ENCODE data around the gene CD48. TPM values are rescaled to one million over a fixed set of nuclear protein-coding genes. Genes with fewer than 3 reads are reported as not detected.

The CD48 gene
- total RNA-seq, 2 experiments from 2014 or later = 387 to 395 TPM

DNA sequence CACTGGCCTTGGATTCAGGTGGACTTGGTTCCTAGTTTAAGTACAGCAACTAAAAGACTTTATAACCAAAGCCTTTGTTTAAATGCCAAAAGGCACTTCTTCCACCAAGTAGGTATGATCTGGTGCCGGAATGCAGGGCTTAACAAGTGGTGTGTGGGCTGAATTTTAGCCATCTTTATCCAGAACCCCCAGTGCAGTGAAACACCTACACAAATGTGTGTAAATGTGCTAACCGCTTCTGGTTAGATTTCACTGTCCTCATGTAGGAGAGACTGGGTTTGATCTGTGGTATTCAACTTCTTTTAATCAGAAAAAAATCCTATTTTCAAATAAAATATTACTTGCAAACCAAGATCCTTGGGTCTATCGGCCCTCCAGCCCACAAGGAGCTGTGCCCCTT lies 75.1 kb downstream of the CD48 start:
- Histone ChIP-seq H3K27ac (ENCODE audit: low read depth in 1 of 2, low read length in 2 of 2) (peak overlapping the region in 1 of 2 donors; percentile 7), H3K27me3 (ENCODE audit: control insufficient read depth in 1 of 2, insufficient read depth in 2 of 2, low read length in 2 of 2) (no peaks in the 10 kb centered on the region), H3K36me3 (ENCODE audit: insufficient read depth, low read length) (peaks cover 58% of the 10 kb centered on the region), H3K4me3 (ENCODE audit: low read length) (no peak overlapping the region), H3K4me1 (ENCODE audit: insufficient read depth, low read length) (peaks cover 94% of the 10 kb centered on the region), H3K9me3 (ENCODE audit: control insufficient read depth in 1 of 2, insufficient read depth in 1 of 2, low read length in 2 of 2) (no peaks in the 10 kb centered on the region)
- ATAC-seq (ENCODE audit: poor library complexity) = no peak
- Mint-ChIP-seq H3K4me3 (peak overlapping the region; percentile 32), H3K9me3 (no peaks in the 10 kb centered on the region), H3K4me1 (ENCODE audit: low read depth) (peaks cover 97% of the 10 kb centered on the region), H3K36me3 (ENCODE audit: low read depth) (peaks cover 82% of the 10 kb centered on the region), H3K27ac (peak overlapping the region; percentile 97), H3K27me3 (no peaks in the 10 kb centered on the region)
- intact Hi-C loops (cut with DNase I, micrococcal nuclease) = loop anchor here (2.0 to 5.0 kb wide), 3 partner anchors 18 to 71 kb away; no protein-coding TSS in a partner anchor
- CTCF ChIA-PET = no interaction called here
- POLR2A ChIA-PET = interaction anchor here (2.0 kb wide), 1 partner anchor 9 kb away, joined by 9 read pairs; the partner anchor contains the start of gene SLAMF1
- DNase-seq = no peak
- TF ChIP-seq, protein P1, sequence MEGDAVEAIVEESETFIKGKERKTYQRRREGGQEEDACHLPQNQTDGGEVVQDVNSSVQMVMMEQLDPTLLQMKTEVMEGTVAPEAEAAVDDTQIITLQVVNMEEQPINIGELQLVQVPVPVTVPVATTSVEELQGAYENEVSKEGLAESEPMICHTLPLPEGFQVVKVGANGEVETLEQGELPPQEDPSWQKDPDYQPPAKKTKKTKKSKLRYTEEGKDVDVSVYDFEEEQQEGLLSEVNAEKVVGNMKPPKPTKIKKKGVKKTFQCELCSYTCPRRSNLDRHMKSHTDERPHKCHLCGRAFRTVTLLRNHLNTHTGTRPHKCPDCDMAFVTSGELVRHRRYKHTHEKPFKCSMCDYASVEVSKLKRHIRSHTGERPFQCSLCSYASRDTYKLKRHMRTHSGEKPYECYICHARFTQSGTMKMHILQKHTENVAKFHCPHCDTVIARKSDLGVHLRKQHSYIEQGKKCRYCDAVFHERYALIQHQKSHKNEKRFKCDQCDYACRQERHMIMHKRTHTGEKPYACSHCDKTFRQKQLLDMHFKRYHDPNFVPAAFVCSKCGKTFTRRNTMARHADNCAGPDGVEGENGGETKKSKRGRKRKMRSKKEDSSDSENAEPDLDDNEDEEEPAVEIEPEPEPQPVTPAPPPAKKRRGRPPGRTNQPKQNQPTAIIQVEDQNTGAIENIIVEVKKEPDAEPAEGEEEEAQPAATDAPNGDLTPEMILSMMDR (IDR thresholded peaks at IDR 0.05) = no peak

DNA sequence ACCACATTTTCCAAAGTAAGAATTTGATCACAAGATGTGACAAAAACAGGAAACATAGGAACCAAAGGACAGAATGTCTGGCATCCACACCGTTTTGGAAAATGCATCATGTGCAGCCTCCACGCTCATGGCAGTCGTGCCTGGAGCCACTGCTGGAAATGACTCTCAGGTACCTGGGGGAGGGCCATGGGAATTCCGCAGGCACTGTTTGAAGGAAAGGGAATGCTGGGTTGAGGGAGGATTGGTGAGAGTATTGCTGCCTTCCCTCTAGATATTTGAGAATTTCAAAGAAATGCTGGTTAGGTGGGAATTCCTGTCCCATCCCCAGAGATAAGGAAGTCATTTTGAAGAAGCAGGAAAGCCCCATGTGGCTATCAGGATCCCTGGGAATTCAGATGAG lies 75.5 kb downstream of the CD48 start:
- H3K27me3 ChIP-seq (ENCODE audit: control insufficient read depth in 1 of 2, insufficient read depth in 2 of 2, low read length in 2 of 2) = no peaks in the 10 kb centered on the region
- no peak for DNase-seq
- no peak for ATAC-seq (ENCODE audit: poor library complexity)
- CTCF ChIA-PET = interaction anchor here (0.6 kb wide), 1 partner anchor 38 kb away, joined by 3 read pairs; no protein-coding TSS in a partner anchor
- H3K4me1 ChIP-seq (ENCODE audit: insufficient read depth, low read length) = peaks cover 94% of the 10 kb centered on the region
- intact Hi-C loops (cut with DNase I, micrococcal nuclease) = loop anchor here (2.0 to 5.0 kb wide), 3 partner anchors 17 to 71 kb away; no protein-coding TSS in a partner anchor
- Mint-ChIP-seq H3K27ac (peak overlapping the region; percentile 97), H3K36me3 (ENCODE audit: low read depth) (peaks cover 87% of the 10 kb centered on the region), H3K4me3 (no peak overlapping the region), H3K27me3 (no peaks in the 10 kb centered on the region), H3K9me3 (no peaks in the 10 kb centered on the region), H3K4me1 (ENCODE audit: low read depth) (peaks cover 97% of the 10 kb centered on the region)
- H3K36me3 ChIP-seq (ENCODE audit: insufficient read depth, low read length) = peaks cover 63% of the 10 kb centered on the region
- TF ChIP-seq, protein P1 (IDR thresholded peaks at IDR 0.05) = no peak
- H3K27ac ChIP-seq (ENCODE audit: low read depth in 1 of 2, low read length in 2 of 2) = peak overlapping the region in 1 of 2 donors; percentile 7
- H3K9me3 ChIP-seq (ENCODE audit: control insufficient read depth in 1 of 2, insufficient read depth in 1 of 2, low read length in 2 of 2) = no peaks in the 10 kb centered on the region
- POLR2A ChIA-PET = interaction anchor here (0.6 to 2.0 kb wide), 3 partner anchors 9 to 37 kb away, joined by 3 to 9 read pairs (median 3); partner anchors contain the start of gene SLAMF1
- H3K4me3 ChIP-seq (ENCODE audit: low read length) = no peak overlapping the region

DNA sequence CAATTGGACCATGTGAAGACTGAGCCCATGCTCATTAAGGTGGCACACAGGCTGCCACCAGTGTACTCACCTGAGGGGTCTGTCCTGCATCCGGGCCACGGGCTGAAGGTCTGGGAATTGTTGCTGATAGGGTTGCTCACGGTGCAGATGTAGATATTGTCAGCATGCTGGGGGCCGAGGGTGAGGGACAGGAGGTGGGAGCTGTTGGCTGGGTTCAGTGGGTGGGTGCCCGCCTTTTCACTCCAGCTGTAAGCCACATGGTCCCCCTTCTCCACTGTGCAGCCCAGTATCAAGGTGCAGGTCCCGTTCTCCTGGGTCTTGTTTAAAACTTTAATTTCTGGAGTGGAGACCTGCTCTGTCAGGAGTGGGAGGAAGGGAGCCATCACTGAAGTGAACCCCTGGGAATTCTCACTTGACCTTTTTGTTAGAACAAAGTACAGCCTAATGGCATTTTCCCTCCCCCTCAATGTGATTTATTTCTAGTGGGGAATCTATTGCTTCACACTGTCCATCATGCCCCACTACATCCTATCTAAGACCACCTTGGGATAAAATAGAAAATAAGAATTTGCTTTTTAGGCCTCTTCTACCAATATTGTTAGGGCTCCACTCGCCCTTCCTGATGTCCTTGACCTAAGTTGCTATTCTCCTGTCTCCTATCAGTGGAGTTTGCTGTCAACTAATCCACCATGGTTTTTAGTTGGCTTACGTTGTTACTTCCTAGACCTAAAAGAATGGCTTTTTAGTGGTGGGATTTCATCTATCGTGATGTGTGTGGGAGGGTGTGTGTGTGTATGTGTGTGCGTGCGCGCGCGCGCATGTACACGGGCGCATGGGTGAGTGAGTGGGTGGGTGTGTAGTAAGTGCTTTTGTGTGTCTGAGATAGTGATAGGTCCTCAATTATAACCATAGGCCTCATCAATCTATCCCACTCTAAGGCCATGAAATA lies 76.8 kb downstream of the CD48 start:
- Mint-ChIP-seq H3K36me3 (ENCODE audit: low read depth) (peaks cover 93% of the 10 kb centered on the region), H3K27me3 (no peaks in the 10 kb centered on the region), H3K27ac (peak overlapping the region; percentile 97), H3K4me3 (peak overlapping the region; percentile 76), H3K9me3 (no peaks in the 10 kb centered on the region), H3K4me1 (ENCODE audit: low read depth) (peaks cover 97% of the 10 kb centered on the region)
- ChIA-PET POLR2A (interaction anchor here (1.0 to 2.0 kb wide), 3 partner anchors 11 to 38 kb away, joined by 3 to 9 read pairs (median 4); partner anchors contain the start of gene SLAMF1), CTCF (no interaction called here)
- Histone ChIP-seq H3K36me3 (ENCODE audit: insufficient read depth, low read length) (peaks cover 71% of the 10 kb centered on the region), H3K9me3 (ENCODE audit: control insufficient read depth in 1 of 2, insufficient read depth in 1 of 2, low read length in 2 of 2) (no peaks in the 10 kb centered on the region), H3K27ac (ENCODE audit: low read depth in 1 of 2, low read length in 2 of 2) (peak overlapping the region in 1 of 2 donors; percentile 30), H3K4me3 (ENCODE audit: low read length) (no peak overlapping the region), H3K4me1 (ENCODE audit: insufficient read depth, low read length) (peaks cover 99% of the 10 kb centered on the region), H3K27me3 (ENCODE audit: control insufficient read depth in 1 of 2, insufficient read depth in 2 of 2, low read length in 2 of 2) (no peaks in the 10 kb centered on the region)
- ATAC-seq (ENCODE audit: poor library complexity) (no peak), DNase-seq (no peak)
- TF ChIP-seq, protein P1 (IDR thresholded peaks at IDR 0.05) = no peak
- intact Hi-C loops (cut with DNase I, micrococcal nuclease) = loop anchor here in 1 of 2 experiments (5.0 kb wide), 1 partner anchor 72 kb away; no protein-coding TSS in a partner anchor

Data from CD4-positive, alpha-beta T cell (primary cell).